Activated naive CD8-positive, alpha-beta T cell treated with anti-CD3 and anti-CD28 coated beads for 36 hours (primary cell): ENCODE data around the gene TRANK1. TPM values are rescaled to one million over a fixed set of nuclear protein-coding genes. Genes with fewer than 3 reads are reported as not detected.

Source experiments
- DNase-seq: peaks from one replicate; pipeline ENCODE4 v3.0.0; 2021
- H3K27ac Mint-ChIP-seq: one replicate; pipeline ENCODE4 v1.8.0; 2022; ENCODE audit warnings: mild to moderate bottlenecking, moderate library complexity, mixed read lengths
- H3K27me3 Mint-ChIP-seq: one replicate; pipeline ENCODE4 v1.8.0; 2022; ENCODE audit warnings: mild to moderate bottlenecking, mixed read lengths
- H3K36me3 Mint-ChIP-seq: one replicate; pipeline ENCODE4 v1.8.0; 2021; ENCODE audit warnings: mild to moderate bottlenecking, mixed read lengths
- H3K4me1 Mint-ChIP-seq: one replicate; pipeline ENCODE4 v1.8.0; 2021; ENCODE audit warnings: mixed read lengths
- H3K4me3 Mint-ChIP-seq: one replicate; pipeline ENCODE4 v1.8.0; 2022; ENCODE audit warnings: mild to moderate bottlenecking, moderate library complexity, mixed read lengths
- H3K9me3 Mint-ChIP-seq: one replicate; pipeline ENCODE4 v1.8.0; 2022; ENCODE audit warnings: mixed read lengths
- total RNA-seq, 2 experiments: library from RNA; stranded (reverse); gene quantifications; one replicate each; pipeline ENCODE4 v1.2.3, GENCODE V29; 2021

TRANK1 gene
- total RNA-seq, 2 experiments from 2014 or later = 17.2 to 20.7 TPM

- Mint-ChIP-seq H3K36me3 (peaks cover 3% of the 10 kb centered on the region), H3K4me1 (no peaks in the 10 kb centered on the region), H3K4me3 (no peak overlapping the region), H3K27me3 (peaks cover 22% of the 10 kb centered on the region), H3K9me3 (peaks cover 5% of the 10 kb centered on the region), H3K27ac (no peak overlapping the region)
- no peak for DNase-seq
Observed at GRCh38 chr3:36804295-36805055, 140.4 kb downstream of the TRANK1 start.

GRCh38 chr3:36803091-36803791 lies 141.6 kb downstream of the TRANK1 start:
- no peaks in the 10 kb centered on the region for H3K4me1 Mint-ChIP-seq
- no peak overlapping the region for H3K27ac Mint-ChIP-seq

GRCh38 chr3:36800533-36801116 lies 144.2 kb downstream of the TRANK1 start:
- Mint-ChIP-seq H3K27me3 (peaks cover 17% of the 10 kb centered on the region), H3K36me3 (peaks cover 3% of the 10 kb centered on the region), H3K9me3 (peaks cover 4% of the 10 kb centered on the region), H3K27ac (no peak overlapping the region), H3K4me3 (no peak overlapping the region), H3K4me1 (no peaks in the 10 kb centered on the region)
- DNase-seq = no peak

More at GRCh38 chr3:36803091-36803791, 141.6 kb downstream of the TRANK1 start:
- Mint-ChIP-seq H3K36me3 (peaks cover 3% of the 10 kb centered on the region), H3K4me3 (no peak overlapping the region), H3K27me3 (peaks cover 22% of the 10 kb centered on the region), H3K9me3 (peaks cover 8% of the 10 kb centered on the region)
- no peak for DNase-seq

GRCh38 chr3:36796881-36797280 lies 148.0 kb downstream of the TRANK1 start:
- Mint-ChIP-seq H3K36me3 (peaks cover 3% of the 10 kb centered on the region), H3K27me3 (peaks cover 11% of the 10 kb centered on the region), H3K4me3 (no peak overlapping the region), H3K4me1 (no peaks in the 10 kb centered on the region), H3K9me3 (peaks cover 3% of the 10 kb centered on the region), H3K27ac (no peak overlapping the region)
- no peak for DNase-seq

- no peak overlapping the region for H3K27ac Mint-ChIP-seq
- peaks cover 3% of the 10 kb centered on the region for H3K36me3 Mint-ChIP-seq
- H3K4me1 Mint-ChIP-seq = no peaks in the 10 kb centered on the region
- H3K4me3 Mint-ChIP-seq = no peak overlapping the region
- H3K27me3 Mint-ChIP-seq = peaks cover 6% of the 10 kb centered on the region
- peaks cover 3% of the 10 kb centered on the region for H3K9me3 Mint-ChIP-seq
- no peak for DNase-seq
Observed at GRCh38 chr3:36796161-36796560, 148.7 kb downstream of the TRANK1 start.

- Mint-ChIP-seq H3K4me3 (no peak overlapping the region), H3K36me3 (peaks cover 3% of the 10 kb centered on the region), H3K9me3 (peaks cover 3% of the 10 kb centered on the region), H3K27ac (no peak overlapping the region), H3K4me1 (no peaks in the 10 kb centered on the region), H3K27me3 (peaks cover 6% of the 10 kb centered on the region)
- DNase-seq = no peak
Observed at GRCh38 chr3:36795622-36796021, 149.2 kb downstream of the TRANK1 start.

GRCh38 chr3:36792342-36792741 lies 152.5 kb downstream of the TRANK1 start:
- Mint-ChIP-seq H3K9me3 (no peaks in the 10 kb centered on the region), H3K27me3 (no peaks in the 10 kb centered on the region), H3K27ac (no peak overlapping the region), H3K4me3 (no peak overlapping the region), H3K4me1 (peaks cover 2% of the 10 kb centered on the region), H3K36me3 (no peaks in the 10 kb centered on the region)
- DNase-seq = peak; percentile 4

- no peak for DNase-seq
- no peaks in the 10 kb centered on the region for H3K36me3 Mint-ChIP-seq
- H3K27ac Mint-ChIP-seq = no peak overlapping the region
- no peaks in the 10 kb centered on the region for H3K9me3 Mint-ChIP-seq
- H3K4me1 Mint-ChIP-seq = peaks cover 2% of the 10 kb centered on the region
- no peaks in the 10 kb centered on the region for H3K27me3 Mint-ChIP-seq
- no peak overlapping the region for H3K4me3 Mint-ChIP-seq
Observed at GRCh38 chr3:36790765-36791164, 154.1 kb downstream of the TRANK1 start.

- H3K27ac Mint-ChIP-seq = no peak overlapping the region
- no peaks in the 10 kb centered on the region for H3K27me3 Mint-ChIP-seq
- no peak for DNase-seq
- H3K36me3 Mint-ChIP-seq = no peaks in the 10 kb centered on the region
- no peak overlapping the region for H3K4me3 Mint-ChIP-seq
- H3K9me3 Mint-ChIP-seq = no peaks in the 10 kb centered on the region
- H3K4me1 Mint-ChIP-seq = peaks cover 2% of the 10 kb centered on the region
Observed at GRCh38 chr3:36786921-36787890, 157.6 kb downstream of the TRANK1 start.

GRCh38 chr3:36784138-36784635 lies 160.7 kb downstream of the TRANK1 start:
- H3K27ac Mint-ChIP-seq = no peak overlapping the region
- H3K9me3 Mint-ChIP-seq = no peaks in the 10 kb centered on the region
- H3K4me1 Mint-ChIP-seq = peaks cover 2% of the 10 kb centered on the region
- no peak for DNase-seq
- H3K4me3 Mint-ChIP-seq = no peak overlapping the region
- H3K27me3 Mint-ChIP-seq = no peaks in the 10 kb centered on the region
- no peaks in the 10 kb centered on the region for H3K36me3 Mint-ChIP-seq

GRCh38 chr3:36777424-36778218 lies 167.2 kb downstream of the TRANK1 start:
- no peak overlapping the region for H3K4me3 Mint-ChIP-seq
- H3K4me1 Mint-ChIP-seq = no peaks in the 10 kb centered on the region
- H3K27ac Mint-ChIP-seq = no peak overlapping the region
- H3K27me3 Mint-ChIP-seq = no peaks in the 10 kb centered on the region
- no peaks in the 10 kb centered on the region for H3K36me3 Mint-ChIP-seq
- H3K9me3 Mint-ChIP-seq = no peaks in the 10 kb centered on the region
- no peak for DNase-seq
